22Rv1 (cell line): ENCODE data around the gene FGD6.

Experiments used
- CTCF ChIP-seq: fragments of 450-650 bp; IDR thresholded peaks from 2 replicates; pipeline ENCODE4 v1.5.1; 2017; ENCODE audit warnings: mild to moderate bottlenecking
- ZFX ChIP-seq: fragments of 450-650 bp; IDR thresholded peaks from 2 replicates; pipeline ENCODE4 v1.6.1; 2017; ENCODE audit warnings: antibody characterized with exemption, borderline replicate concordance

GRCh38 chr12:95229636-95230035, 12.4 kb upstream of the FGD6 start:
- TF ChIP-seq CTCF (no peak), ZFX (no peak)
